ENCODE measurements around the gene TAF10. TPM values are rescaled to one million over a fixed set of nuclear protein-coding genes. Genes with fewer than 3 reads are reported as not detected.

TAF10 gene
- 100 to 1,000 TPM in 1 of 2 donors, 10 to 100 TPM in 1; 95.3 to 166 TPM for total RNA-seq

DNA sequence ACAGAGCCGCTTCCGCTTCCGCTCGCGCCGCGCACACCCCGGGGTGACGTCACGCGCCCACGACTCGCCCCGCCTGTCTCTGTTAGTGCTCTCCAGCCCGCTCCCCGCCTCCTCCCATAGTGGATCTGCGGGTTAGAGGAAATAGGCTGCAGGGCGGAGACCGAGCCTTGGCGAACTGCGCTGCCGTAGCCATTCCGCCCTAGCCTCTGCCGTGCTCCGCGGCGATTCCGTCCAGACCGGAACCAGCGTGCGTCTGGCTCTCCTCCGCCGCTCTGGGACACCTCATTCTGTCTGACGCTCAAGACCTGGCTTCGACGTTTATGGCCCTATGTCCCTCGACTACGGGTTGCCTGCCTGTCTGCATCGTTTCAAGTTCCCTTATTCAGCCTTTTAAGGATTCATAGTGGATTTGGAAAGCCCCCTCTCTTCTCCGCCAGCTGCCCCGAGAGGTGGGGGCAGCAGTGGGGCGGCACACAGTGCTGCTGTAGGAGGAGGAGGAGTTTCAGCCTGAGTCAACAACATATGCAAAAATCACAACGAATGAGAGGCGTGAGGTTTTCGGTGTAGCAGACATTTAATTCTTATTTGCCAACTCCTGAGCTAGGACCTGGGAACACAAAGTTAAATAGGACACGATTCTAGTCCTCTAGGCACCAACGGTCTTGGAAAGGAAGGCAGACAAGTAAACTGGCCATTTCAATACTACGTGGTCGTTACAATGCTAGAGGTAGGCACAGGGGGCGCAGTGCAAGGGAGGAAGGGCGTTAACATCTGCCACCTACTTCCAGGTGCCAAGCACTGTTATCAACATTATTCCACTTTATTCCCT lies at the start of gene TAF10:
TAF10 (minus strand) TSS at position 4 of the 829 bp plus-strand sequence. CDS start 27 bp downstream, outside the sequence.
- H3K9me3 Mint-ChIP-seq: no peaks in the 10 kb centered on the region
- peak; percentile 86 to 93 for ATAC-seq
- peak; percentile 93 to 94 for DNase-seq (ENCODE audit: low spot score in 2 of 2)
- peak within 1 kb of the TSS in 1 of 2 donors; percentile 96 for H3K27ac Mint-ChIP-seq
- peaks cover 27 to 38% of the 10 kb centered on the region in 2 donors for H3K36me3 Mint-ChIP-seq

DNA sequence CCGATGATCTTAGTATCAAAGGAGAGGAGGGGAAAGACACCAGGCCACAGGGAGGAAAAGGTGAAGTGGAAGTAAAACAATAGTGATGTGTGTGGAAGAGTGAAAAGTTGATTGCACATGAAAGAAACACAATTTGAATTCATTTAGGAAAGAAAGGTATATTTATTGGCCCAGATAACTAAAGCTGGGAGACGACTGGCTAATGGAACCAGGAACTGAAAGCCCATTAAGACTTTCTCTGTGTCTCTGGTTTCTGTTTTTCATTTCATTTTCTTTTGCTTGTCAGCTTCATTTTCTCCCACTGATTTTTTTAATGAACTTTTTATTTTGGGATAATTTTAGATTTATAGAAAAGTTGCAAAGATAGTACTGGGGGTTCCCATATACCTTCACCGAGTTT lies 48.7 kb upstream of the TAF10 start:
- Mint-ChIP-seq H3K36me3 (no peaks in the 10 kb centered on the region), H3K9me3 (no peaks in the 10 kb centered on the region), H3K27ac (no peak overlapping the region)
- ATAC-seq (no peak), DNase-seq (ENCODE audit: low spot score in 2 of 2) (no peak)

DNA sequence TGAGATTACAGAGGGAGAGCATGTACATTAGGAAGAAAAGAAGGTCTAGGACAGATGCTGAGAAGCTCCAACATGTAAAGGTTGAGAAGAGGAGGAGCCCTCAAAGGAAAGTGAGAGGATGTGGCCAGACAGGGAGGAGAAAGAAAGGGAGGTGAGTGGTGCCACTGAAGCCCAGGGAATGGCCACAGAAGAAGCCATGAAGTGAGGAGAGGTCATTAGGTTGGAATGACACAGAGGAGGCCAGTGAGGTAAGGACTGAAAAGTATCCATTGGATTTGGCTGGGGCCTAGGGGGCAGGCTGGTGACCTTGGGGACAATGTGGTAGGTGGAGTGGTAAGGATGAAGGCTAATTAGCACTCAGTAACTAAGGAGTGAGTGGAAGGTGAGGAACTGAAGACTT lies 46.6 kb upstream of the TAF10 start:
- no peak overlapping the region for H3K27ac Mint-ChIP-seq
- ATAC-seq (no peak), DNase-seq (ENCODE audit: low spot score in 2 of 2) (no peak)
- no peaks in the 10 kb centered on the region for H3K36me3 Mint-ChIP-seq
- H3K9me3 Mint-ChIP-seq: no peaks in the 10 kb centered on the region

DNA sequence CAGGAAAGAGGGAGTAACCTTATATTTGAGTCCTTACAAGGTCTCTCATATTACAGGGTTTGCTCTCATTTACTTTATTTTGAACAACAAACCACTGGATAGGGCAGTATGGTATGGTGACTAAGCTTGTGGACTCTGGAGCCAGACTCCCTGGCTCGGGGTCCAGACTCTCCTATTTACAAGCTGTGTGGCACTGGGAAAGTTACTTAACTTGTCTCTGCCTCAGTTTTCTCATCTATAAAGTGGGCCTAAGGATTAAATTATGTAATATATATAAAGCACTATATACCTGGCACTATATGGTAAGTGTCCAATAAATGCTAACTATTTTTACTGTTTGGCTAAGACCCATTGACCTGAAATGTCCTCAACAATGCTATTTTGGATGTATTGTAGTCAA lies 45.3 kb upstream of the TAF10 start:
- DNase-seq (ENCODE audit: low spot score in 2 of 2): no peak
- H3K36me3 Mint-ChIP-seq: no peaks in the 10 kb centered on the region
- no peak for ATAC-seq

GRCh38 chr11:6656936-6657335 lies 44.9 kb upstream of the TAF10 start:
- no peaks in the 10 kb centered on the region for H3K36me3 Mint-ChIP-seq
- ATAC-seq: no peak
- no peak overlapping the region for H3K27ac Mint-ChIP-seq
- no peak for DNase-seq (ENCODE audit: low spot score in 2 of 2)
- H3K9me3 Mint-ChIP-seq: no peaks in the 10 kb centered on the region

More for the DNA sequence above, 45.3 kb upstream of the TAF10 start:
- no peak overlapping the region for H3K27ac Mint-ChIP-seq
- no peaks in the 10 kb centered on the region for H3K9me3 Mint-ChIP-seq

DNA sequence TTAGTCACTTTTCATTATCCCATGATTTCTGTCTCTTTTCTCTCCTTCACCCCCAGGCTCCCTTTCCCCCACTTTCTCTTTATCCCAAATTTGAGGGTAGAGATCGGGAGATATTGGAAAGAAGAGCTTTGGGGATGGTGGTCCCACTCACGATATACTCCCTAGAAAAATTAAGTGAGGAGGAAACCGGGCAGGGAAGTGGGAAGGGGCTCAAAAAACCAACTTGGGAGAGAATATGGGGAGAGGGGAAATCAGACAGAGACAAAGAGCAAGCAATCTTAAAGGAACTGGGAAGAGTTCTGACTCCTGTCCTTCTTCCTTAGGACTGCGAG lies 44.5 kb upstream of the TAF10 start:
- Mint-ChIP-seq H3K9me3 (no peaks in the 10 kb centered on the region), H3K36me3 (no peaks in the 10 kb centered on the region), H3K27ac (no peak overlapping the region)
- no peak for DNase-seq (ENCODE audit: low spot score in 2 of 2)
- ATAC-seq: no peak

GRCh38 chr11:6655790-6656583 lies 44.0 kb upstream of the TAF10 start, which contains the start of gene DCHS1:
Gene DCHS1 (minus strand): TSS chr11:6655809. CDS start chr11:6641613, 14,196 bp downstream.
- no peak for ATAC-seq
- Mint-ChIP-seq H3K9me3 (no peaks in the 10 kb centered on the region), H3K27ac (no peak within 1 kb of the TSS), H3K36me3 (no peaks in the 10 kb centered on the region)
- no peak for DNase-seq (ENCODE audit: low spot score in 2 of 2)

DNA sequence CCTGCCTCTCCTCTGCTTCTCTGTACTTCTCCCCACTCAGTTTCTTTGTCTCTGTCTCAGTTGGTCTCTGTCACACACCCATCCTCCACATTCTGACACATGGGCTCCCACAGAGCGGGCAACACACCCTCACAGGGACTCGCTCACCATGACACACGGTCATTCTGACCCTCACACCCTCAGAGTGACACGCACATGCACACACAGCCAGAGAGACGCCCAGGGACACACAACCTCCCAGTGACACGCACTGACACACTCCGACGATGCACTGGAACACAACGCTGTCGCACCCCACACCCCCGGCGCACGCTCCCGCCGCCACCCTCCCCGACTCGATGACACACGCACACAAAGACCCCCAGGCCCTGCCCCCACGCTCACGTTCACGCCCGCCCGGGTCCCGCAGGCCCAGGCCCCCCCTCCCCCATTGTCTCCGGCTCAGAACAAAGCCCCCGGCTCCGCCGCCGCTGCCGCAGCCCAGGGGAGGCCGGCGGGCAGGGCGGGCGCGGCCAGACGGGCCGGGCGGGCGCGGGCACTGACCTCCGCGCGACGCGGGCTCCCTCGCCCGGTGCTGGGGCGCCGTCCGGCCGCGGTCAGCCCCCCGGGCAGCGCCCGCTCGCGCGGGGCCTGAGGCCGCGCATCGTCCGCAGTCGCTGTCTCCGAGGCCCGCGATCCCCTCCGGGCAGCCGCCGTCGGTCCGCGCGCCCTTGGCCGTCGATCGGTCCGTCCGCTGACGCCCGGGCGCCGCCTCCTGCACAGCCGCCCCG lies 43.2 kb upstream of the TAF10 start:
- ATAC-seq: peak; percentile 38 to 83

GRCh38 chr11:6654281-6655019 lies 42.4 kb upstream of the TAF10 start:
- H3K27ac Mint-ChIP-seq: no peak overlapping the region
- no peaks in the 10 kb centered on the region for H3K36me3 Mint-ChIP-seq
- ATAC-seq: peak; percentile 3 to 15
- no peaks in the 10 kb centered on the region for H3K9me3 Mint-ChIP-seq
- no peak for DNase-seq (ENCODE audit: low spot score in 2 of 2)

More for the DNA sequence above, 43.2 kb upstream of the TAF10 start:
- no peak overlapping the region for H3K27ac Mint-ChIP-seq
- no peaks in the 10 kb centered on the region for H3K36me3 Mint-ChIP-seq
- H3K9me3 Mint-ChIP-seq: no peaks in the 10 kb centered on the region
- DNase-seq (ENCODE audit: low spot score in 2 of 2): no peak

- DNase-seq (ENCODE audit: low spot score in 2 of 2) (no peak), ATAC-seq (no peak)
- H3K27ac Mint-ChIP-seq: no peak overlapping the region
- H3K36me3 Mint-ChIP-seq: no peaks in the 10 kb centered on the region
- no peaks in the 10 kb centered on the region for H3K9me3 Mint-ChIP-seq
Observed at GRCh38 chr11:6653656-6654055, 41.6 kb upstream of the TAF10 start.

DNA sequence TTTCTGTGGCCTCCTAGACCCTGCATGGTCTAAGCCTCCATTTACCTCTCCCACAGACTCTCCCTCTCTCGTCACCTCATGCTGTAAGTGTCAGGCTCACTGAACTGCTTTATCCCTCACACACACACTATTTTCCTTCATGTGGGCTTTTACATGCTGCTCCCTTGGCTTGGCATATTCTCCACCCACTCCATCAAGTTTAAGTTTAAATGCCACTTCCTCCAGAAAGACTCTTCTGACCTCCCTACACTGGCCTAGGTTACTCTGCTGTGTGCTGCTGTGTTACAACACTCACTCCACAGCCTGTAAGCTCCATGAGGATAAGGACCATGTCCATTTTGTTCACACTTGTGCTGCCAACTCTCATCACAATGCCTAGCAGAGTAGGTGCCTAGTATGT lies 41.1 kb upstream of the TAF10 start:
- no peak overlapping the region for H3K27ac Mint-ChIP-seq
- no peaks in the 10 kb centered on the region for H3K9me3 Mint-ChIP-seq
- H3K36me3 Mint-ChIP-seq: no peaks in the 10 kb centered on the region
- DNase-seq (ENCODE audit: low spot score in 2 of 2): no peak
- no peak for ATAC-seq

DNA sequence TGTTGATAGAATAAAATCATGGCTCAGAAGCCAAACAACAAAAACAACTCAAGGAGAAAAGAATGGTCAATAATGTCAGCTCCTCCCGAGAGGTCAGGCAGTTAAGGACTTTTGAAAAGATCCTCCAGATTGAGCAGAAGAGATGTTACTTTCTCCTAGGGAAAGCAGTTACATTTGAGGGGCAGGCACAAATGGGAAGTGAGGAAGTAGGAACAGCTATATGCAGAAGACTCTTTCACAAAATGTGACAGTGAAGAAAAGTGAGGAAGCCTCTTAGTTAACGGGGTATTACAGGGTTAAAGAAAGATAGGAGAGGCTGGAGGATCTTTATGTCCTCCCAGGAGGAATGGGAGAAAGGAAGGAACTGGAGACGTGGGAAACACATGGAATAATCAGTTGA lies 40.2 kb upstream of the TAF10 start:
- DNase-seq (ENCODE audit: low spot score in 2 of 2) (no peak), ATAC-seq (no peak)
- no peaks in the 10 kb centered on the region for H3K9me3 Mint-ChIP-seq
- no peaks in the 10 kb centered on the region for H3K36me3 Mint-ChIP-seq
- H3K27ac Mint-ChIP-seq: no peak overlapping the region

- Mint-ChIP-seq H3K9me3 (no peaks in the 10 kb centered on the region), H3K36me3 (no peaks in the 10 kb centered on the region), H3K27ac (no peak overlapping the region)
- DNase-seq (ENCODE audit: low spot score in 2 of 2): no peak
- ATAC-seq: peak; percentile 61 to 78
Observed at GRCh38 chr11:6650980-6651379, 39.0 kb upstream of the TAF10 start.

DNA sequence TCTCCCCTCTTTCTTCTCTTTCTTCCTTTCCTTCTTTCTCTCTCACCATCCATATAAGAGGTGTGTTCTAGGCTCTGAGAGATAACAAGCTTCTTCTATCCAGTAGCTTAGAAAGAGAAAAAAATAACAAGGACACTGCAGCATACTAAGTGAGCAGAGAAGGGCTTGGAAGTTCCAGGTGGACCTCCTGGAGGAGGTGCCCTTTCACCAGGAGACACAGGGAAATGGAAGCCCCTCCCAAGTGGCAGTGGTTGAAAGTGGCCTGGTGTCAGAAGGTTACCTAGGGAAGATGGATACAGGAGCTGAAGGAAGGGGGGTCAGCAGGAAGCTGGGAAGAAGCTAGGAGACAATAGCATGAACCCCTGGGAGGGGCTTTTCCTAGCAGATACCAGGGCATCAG lies 38.1 kb upstream of the TAF10 start:
- no peak for ATAC-seq
- Mint-ChIP-seq H3K36me3 (no peaks in the 10 kb centered on the region), H3K27ac (no peak overlapping the region), H3K9me3 (no peaks in the 10 kb centered on the region)
- DNase-seq (ENCODE audit: low spot score in 2 of 2): no peak

DNA sequence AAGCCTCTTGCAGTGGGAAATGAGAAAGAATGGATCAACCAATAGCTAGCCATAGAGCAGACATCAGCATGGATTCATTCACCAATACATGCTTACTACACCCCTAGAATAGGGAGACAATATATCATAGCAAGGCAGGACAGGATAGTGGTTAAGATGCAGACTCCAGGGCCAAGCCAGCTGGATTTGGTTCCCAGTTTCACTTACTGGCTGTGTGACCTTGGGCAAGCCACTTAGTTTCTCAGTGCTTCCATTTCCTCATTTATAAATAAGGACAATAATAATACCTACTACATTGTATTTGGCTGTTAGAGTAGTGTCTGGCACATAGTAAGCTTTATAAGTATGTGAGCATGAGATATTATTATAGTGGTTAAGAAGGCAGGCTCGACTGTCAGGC lies 36.5 kb upstream of the TAF10 start:
- H3K36me3 Mint-ChIP-seq: no peaks in the 10 kb centered on the region
- H3K27ac Mint-ChIP-seq: no peak overlapping the region
- no peak for ATAC-seq
- DNase-seq (ENCODE audit: low spot score in 2 of 2): no peak
- H3K9me3 Mint-ChIP-seq: no peaks in the 10 kb centered on the region

DNA sequence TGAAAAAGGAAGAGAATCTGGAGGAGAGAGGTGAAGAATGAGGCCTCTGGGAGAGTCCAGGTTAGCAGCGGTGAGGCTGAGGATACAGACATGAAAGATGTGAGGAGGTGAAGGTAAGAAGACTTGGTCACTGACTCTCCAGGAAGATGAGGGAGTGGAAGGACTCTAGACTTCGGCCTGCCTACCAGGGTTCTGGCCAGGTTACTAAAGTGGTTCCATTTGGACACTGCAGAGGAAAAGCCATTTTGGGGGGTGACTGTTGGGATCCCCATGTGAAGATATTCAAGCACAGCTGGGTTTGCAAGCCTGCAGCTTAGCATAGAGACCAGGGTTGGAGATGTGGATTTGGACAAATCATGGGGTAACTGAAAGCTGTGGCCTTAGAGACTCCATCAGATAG lies 35.8 kb upstream of the TAF10 start:
- no peak for ATAC-seq
- Mint-ChIP-seq H3K36me3 (no peaks in the 10 kb centered on the region), H3K27ac (no peak overlapping the region), H3K9me3 (no peaks in the 10 kb centered on the region)
- no peak for DNase-seq (ENCODE audit: low spot score in 2 of 2)

Data from activated naive CD4-positive, alpha-beta T cell treated with anti-CD3 and anti-CD28 coated beads, Interleukin-2, amount 50 U/mL, for 72 hours (primary cell).